Spleen (tissue), 7 donors: ENCODE data around the gene NKX1-1.

ENCODE experiments used
- CTCF ChIP-seq, 11 experiments: fragments of 200-600 bp in 7 of 11; fragments of 450-650 bp in 4 of 11; sonication (generic) in 4 of 11; IDR thresholded peaks in 8 of 11; conservative IDR thresholded peaks in 3 of 11; 1 replicate in 7 of 11; 2 replicates in 4 of 11; pipeline versions ENCODE4 v1.4.0 to v1.8.0; 2016 to 2021; ENCODE audit warnings: antibody characterized with exemption in 11 of 11, inconsistent platforms in 4 of 11, mild to moderate bottlenecking in 1 of 11
- POLR2A ChIP-seq, 3 donors: fragments of 450-650 bp; IDR thresholded peaks; one replicate each; pipeline ENCODE4 v1.5.1; 2017; ENCODE audit warnings: antibody characterized with exemption in 3 of 3, mild to moderate bottlenecking in 1 of 3
- donor health status: DM: no; HTN: no; CAD: no; lungs with moderate emphysema.
- donor health status: DM: no; HTN: no; CAD: no.
- donor health status: DM: no; HTN: no; CAD: no.

DNA sequence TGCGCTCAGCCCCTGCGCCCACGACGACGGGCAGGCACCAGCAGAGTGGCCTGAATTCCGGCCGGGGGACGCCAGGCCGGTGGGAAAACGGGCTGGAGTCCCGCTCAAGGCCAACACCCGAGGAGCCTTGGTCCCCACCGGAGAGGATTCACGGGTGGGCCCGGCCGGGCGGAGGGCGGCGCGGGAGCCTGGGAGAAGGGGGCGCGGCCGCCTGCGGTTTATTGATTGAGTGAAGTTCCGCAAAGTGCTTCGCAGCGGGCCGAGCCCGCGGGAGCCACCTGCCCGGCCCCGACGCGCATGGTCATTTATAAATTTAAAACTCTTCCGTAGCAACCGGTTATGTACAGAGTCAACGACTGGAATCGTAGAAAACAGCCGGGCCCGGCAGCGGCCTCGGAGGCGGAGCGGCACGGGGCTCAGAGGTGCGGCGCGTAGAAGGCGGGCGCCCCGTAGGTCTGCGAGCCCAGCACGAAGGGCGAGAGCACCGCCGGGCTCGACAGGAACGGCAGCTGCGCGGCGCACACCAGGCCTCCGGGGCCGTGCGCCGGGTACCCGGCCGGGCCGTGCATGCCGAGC lies 3.6 kb downstream of the NKX1-1 start:
- TF ChIP-seq CTCF (IDR thresholded peaks at IDR 0.05 in 8 of 11, conservative IDR thresholded peaks at IDR 0.05 in 3 of 11), result no peak
- no peak for TF ChIP-seq POLR2A (IDR thresholded peaks at IDR 0.05)
